GM12872 (cell line): ENCODE data around the gene MID2.

Experiments used
- TF ChIP-seq, protein P1 (sequence below): IDR thresholded peaks from 3 replicates; pipeline ENCODE4 v1.5.1; 2011; ENCODE audit warnings: low read depth, mild to moderate bottlenecking, low read length, moderate library complexity; ENCODE audit not compliant: insufficient read depth

MID2 gene

DNA sequence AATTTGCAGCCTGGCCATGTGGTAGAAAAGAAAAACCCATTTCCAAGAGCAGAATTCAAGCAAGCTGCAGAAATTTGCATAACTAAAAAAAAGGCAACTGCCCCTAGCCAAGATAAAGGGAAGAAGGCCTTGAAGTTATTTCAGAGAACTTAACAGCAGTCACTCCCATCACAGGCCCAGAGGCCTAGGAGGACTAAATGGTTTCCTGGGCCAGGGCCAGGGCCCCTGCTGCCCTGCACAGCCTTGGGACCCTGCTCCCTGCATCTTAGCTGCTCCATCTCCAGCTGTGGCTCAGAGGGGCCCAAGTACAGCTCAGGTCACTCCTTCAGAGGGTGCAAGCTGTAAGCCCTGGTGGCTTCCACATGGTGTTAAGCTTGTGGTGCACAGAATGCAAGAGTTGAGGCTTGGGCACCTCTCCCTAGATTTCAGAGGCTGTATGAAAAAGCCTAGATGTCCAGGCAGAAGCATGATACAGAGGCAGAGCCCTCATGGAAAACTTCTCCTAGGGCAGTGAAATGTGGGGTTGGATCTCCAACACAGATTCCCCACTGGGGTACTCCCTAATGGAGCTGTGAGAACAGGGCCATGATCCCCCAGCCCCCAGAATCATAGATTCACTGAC lies 6.7 kb upstream of the MID2 start:
- TF ChIP-seq, protein P1, sequence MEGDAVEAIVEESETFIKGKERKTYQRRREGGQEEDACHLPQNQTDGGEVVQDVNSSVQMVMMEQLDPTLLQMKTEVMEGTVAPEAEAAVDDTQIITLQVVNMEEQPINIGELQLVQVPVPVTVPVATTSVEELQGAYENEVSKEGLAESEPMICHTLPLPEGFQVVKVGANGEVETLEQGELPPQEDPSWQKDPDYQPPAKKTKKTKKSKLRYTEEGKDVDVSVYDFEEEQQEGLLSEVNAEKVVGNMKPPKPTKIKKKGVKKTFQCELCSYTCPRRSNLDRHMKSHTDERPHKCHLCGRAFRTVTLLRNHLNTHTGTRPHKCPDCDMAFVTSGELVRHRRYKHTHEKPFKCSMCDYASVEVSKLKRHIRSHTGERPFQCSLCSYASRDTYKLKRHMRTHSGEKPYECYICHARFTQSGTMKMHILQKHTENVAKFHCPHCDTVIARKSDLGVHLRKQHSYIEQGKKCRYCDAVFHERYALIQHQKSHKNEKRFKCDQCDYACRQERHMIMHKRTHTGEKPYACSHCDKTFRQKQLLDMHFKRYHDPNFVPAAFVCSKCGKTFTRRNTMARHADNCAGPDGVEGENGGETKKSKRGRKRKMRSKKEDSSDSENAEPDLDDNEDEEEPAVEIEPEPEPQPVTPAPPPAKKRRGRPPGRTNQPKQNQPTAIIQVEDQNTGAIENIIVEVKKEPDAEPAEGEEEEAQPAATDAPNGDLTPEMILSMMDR, result no peak

DNA sequence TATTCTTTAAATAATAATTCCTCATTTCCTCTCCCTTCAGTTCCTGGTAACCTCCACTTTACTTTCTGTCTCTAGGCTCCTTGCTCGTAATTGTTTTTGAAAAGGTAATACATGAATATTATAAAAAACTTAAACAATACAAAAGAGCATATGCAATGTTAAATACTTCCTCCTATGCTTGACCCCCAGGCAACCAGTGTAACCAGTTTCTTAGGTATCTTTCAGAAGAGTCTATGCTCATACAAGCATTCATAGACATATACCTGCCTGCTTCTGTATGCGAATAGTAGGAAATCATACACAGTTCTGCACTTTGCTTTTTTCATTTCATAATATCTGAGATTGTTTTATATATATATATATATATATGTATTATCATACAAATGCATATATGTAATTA lies 2.6 kb upstream of the MID2 start:
- TF ChIP-seq, protein P1, result no peak

DNA sequence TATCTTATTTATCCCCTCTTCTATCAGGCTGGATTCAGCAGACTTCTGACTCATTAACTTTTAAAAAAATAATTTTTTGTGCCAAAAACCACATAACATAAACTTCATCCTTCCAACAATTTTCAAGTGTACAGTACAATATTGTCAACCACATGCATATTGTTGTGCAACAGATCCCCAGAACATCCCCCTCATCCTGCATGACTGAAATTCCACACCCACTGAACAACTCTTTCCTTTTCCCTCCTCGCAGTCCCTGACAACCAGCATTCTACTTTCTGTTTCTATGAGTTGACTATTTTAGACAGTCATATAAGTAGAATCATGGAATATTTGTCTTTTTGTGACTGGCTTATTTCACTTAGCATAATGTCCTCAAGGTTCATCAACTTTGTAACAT lies 2.2 kb upstream of the MID2 start:
- TF ChIP-seq, protein P1, result no peak

DNA sequence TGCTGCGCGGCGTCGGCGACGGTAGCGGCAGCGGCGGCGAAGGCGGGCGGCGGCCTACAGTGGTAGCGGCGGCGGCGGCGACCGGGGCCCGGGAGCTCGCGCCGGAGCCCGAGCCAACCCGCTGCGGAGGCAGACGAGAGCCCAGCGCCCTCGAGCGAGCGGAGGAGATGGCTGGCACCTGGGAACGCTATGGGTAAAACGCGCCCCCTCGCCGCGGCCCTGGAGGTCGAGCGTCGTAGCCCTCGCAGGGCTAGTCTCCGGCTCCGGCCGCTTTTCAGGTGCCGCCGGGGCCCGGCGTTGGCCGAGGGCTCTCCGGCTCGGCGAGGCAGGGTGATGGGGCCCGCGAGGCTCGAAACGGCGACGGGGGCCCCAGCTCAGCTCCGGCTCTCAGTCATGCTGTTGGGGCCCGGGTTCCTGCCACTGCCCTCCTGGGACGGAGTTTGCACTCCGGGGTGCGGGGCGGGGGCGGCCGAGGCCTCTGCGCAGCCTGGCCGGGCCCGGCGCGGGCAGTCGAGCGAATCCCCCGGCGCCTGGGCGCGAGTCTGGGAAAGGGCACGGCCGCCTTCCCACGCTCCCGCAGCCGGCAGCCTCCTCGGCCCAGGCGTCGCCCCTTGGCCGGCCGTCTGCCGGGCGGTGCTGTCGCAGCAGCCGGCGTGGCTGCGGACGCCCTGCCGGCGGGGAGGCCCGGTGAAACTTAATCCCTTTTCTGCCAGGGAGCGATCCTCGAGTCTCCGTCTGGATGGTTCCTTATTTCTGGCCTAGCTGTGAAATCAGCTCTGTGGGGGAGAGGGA lies 768 bp downstream of the MID2 start:
- TF ChIP-seq, protein P1, result no peak

DNA sequence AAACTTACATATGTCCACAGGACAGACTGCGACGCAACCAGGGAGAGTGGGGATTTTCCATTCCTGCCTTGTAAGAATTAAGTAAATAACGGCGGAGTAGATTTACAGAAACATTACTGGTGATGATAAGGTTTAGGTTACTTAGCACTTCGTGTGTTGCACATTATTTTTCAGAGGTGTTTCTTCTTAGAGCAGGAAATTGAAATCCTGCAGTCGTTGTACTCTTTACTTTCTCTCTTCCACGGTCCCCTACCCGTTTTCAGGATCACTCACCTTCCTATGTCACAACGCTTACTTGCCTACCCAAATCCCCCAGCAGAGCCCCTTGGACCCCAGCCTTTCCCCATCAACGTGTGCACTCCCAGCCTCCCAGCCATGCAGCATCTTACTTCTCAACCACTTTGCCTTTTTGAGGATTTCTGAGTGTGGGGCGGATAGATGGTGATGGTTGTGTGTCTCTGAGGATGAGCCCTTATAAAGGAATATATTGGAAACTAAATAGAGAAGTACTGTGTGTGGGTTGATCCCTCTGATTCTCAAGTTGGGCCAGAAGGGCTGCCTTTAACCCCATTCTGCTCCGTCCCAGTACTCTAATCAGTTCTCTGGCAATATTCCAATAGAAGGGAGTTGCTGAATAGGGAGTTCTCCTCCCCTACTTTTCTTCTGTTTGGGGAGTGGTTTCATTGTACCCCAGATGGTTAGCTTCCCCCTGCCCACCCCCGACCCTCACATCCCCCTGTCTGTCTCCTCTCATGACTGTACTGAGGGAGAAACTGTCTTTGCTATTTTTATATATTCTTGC lies 1.6 kb downstream of the MID2 start:
- TF ChIP-seq, protein P1, result no peak

DNA sequence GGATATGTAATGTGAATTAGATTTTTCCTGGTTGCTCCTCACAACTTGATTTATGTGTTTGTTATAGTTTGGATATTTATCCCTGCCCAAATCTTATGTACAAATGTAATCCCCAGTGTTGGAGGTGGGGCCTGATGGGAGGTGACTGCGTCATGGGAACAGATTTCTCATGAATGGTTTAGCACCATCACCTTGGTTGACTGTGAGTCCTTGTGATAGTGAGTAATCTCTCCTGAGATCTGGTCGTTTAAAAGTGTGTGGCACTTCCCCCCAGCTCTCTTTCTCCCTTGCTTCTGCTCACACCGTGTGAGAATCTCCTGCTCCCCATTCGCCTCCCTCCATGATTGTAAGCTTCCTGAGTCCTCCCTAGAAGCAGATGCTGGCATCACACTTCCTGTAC lies 2.2 kb downstream of the MID2 start:
- TF ChIP-seq, protein P1, result no peak

DNA sequence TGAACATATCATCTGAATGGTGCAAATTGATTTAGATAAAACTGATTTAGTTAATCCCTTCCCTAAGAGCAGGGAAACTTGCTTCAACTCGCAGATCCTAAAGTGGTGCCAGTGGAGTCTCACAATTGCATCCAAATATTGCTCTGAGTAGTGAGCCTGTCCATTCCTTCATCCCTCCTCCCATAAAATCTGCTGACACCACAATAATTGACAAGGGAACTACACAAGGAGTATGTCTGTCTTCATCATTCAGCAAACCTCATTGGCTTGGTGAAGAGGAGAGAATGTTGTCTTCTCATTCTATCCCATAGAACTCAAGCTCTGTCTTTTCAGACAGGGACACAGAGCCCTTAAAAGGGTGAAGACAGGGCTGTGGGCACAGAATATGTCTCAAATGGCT lies 4.2 kb downstream of the MID2 start:
- TF ChIP-seq, protein P1, result no peak
